SKM-1 (cell line): Measurements from ENCODE around the gene ARRDC2.
A peak's percentile ranks its signal among the peaks of the same experiment; 100 is the strongest.
"Not testable (repeated sequence)": the region's sequence is repeated elsewhere in the genome, so short reads cannot be mapped to it uniquely, and the experiment has no call there.

Source experiments
- DNase-seq: peaks from one replicate; lab custom pipeline; 2025; ENCODE audit not compliant: unreplicated experiment; lab: John Stamatoyannopoulos, UW

The ARRDC2 gene

GRCh38 chr19:18016209-18016910 lies 8.4 kb downstream of the ARRDC2 start:
- no peak for DNase-seq

- DNase-seq, result no peak
Observed at GRCh38 chr19:18017275-18018083, 9.5 kb downstream of the ARRDC2 start.

- no peak for DNase-seq
Observed at GRCh38 chr19:18020212-18021085, 12.5 kb downstream of the ARRDC2 start.

GRCh38 chr19:18021121-18021755 lies 13.3 kb downstream of the ARRDC2 start:
- DNase-seq, result no peak

GRCh38 chr19:18023622-18024251 lies 15.8 kb downstream of the ARRDC2 start:
- no peak for DNase-seq

GRCh38 chr19:18027151-18027550 lies 19.2 kb downstream of the ARRDC2 start:
- no peak for DNase-seq

GRCh38 chr19:18029617-18030338 lies 21.8 kb downstream of the ARRDC2 start:
- DNase-seq, result no peak

- not testable (repeated sequence) for DNase-seq
Observed at GRCh38 chr19:18031401-18031800, 23.4 kb downstream of the ARRDC2 start.

GRCh38 chr19:18032102-18032501 lies 24.1 kb downstream of the ARRDC2 start:
- DNase-seq, result not testable (repeated sequence)

- no peak for DNase-seq
Observed at GRCh38 chr19:18041054-18041453, 33.1 kb downstream of the ARRDC2 start.

- DNase-seq, result no peak
Observed at GRCh38 chr19:18043676-18044075, 35.7 kb downstream of the ARRDC2 start.

GRCh38 chr19:18044825-18045304 lies 36.9 kb downstream of the ARRDC2 start:
- DNase-seq, result peak; percentile 32

- no peak for DNase-seq
Observed at GRCh38 chr19:18045307-18046050, 37.5 kb downstream of the ARRDC2 start.

GRCh38 chr19:18046059-18046718 lies 38.2 kb downstream of the ARRDC2 start:
- no peak for DNase-seq

- no peak for DNase-seq
Observed at GRCh38 chr19:18049385-18049784, 41.4 kb downstream of the ARRDC2 start.

GRCh38 chr19:18051887-18052286 lies 43.9 kb downstream of the ARRDC2 start:
- DNase-seq, result no peak

GRCh38 chr19:18053576-18054219 lies 45.7 kb downstream of the ARRDC2 start:
- no peak for DNase-seq

- DNase-seq, result no peak
Observed at GRCh38 chr19:18055967-18056366, 48.0 kb downstream of the ARRDC2 start.
